Endothelial cell of umbilical vein (primary cell): ENCODE data around the gene TWIST2.

Experiments used
- CTCF ChIP-seq, 2 donors: IDR thresholded peaks; 1 replicate in 1 of 2; 2 replicates in 1 of 2; pipeline ENCODE4 v1.5.1; 2011; ENCODE audit warnings: low read length in 2 of 2, mild to moderate bottlenecking in 2 of 2, moderate library complexity in 2 of 2, control low read depth in 1 of 2, inconsistent platforms in 1 of 2, low read depth in 1 of 2; ENCODE audit not compliant: insufficient read depth in 1 of 2; ENCODE audit errors: extremely low read depth in 1 of 2
- GATA2 ChIP-seq: IDR thresholded peaks from 2 replicates; pipeline ENCODE4 v1.7.0; 2011; ENCODE audit warnings: low read depth, mild to moderate bottlenecking, moderate library complexity, mixed read lengths, low read length; ENCODE audit not compliant: insufficient read length, insufficient read depth
- JUN ChIP-seq: IDR thresholded peaks from 2 replicates; pipeline ENCODE4 v1.6.1; 2011; ENCODE audit warnings: borderline replicate concordance, low read depth; ENCODE audit not compliant: insufficient read length, insufficient read depth
- MYC ChIP-seq: IDR thresholded peaks from one replicate; pipeline ENCODE4 v1.6.1; 2011; ENCODE audit warnings: mild to moderate bottlenecking, low read depth, low read length

GRCh38 chr2:238896641-238897040 is 48.8 kb downstream of the TWIST2 start:
- TF ChIP-seq CTCF (IDR thresholded peaks at IDR 0.05; ENCODE audit: extremely low read depth in 1 of 2, insufficient read depth in 1 of 2, low read depth in 1 of 2, low read length in 2 of 2) (no peak), JUN (no peak), GATA2 (no peak), MYC (no peak)
